HEK293T (cell line): Measurements from ENCODE around the gene PARD6B.
A peak's percentile ranks its signal among the peaks of the same experiment; 100 is the strongest.
"Not testable (repeated sequence)": the region's sequence is repeated elsewhere in the genome, so short reads cannot be mapped to it uniquely, and the experiment has no call there.

Source experiments
- CTCF ChIA-PET: fragments of 350-600 bp; formaldehyde crosslinking; extraction: SDS; loops from one replicate; lab custom pipeline; 2021; ENCODE audit warnings: antibody characterized with exemption, inconsistent platforms; lab: Yijun Ruan, JAX
- POLR2A ChIA-PET: fragments of 350-600 bp; formaldehyde crosslinking; extraction: SDS; loops from one replicate; lab custom pipeline; 2020; ENCODE audit warnings: antibody characterized with exemption, inconsistent platforms; lab: Yijun Ruan, JAX
- DNase-seq: peaks from one replicate; pipeline ENCODE4 v3.0.0; 2012; ENCODE audit warnings: mixed read lengths; ENCODE audit errors: extremely low spot score
- ARNT ChIP-seq: fragments of 450-650 bp; IDR thresholded peaks from 2 replicates; pipeline ENCODE4 v1.6.1; 2017; ENCODE audit warnings: mild to moderate bottlenecking
- BHLHE40 ChIP-seq: fragments of 450-650 bp; IDR thresholded peaks from 2 replicates; pipeline ENCODE4 v1.6.1; 2016; ENCODE audit warnings: mild to moderate bottlenecking, moderate library complexity, borderline replicate concordance
- CTBP1 ChIP-seq: fragments of 450-650 bp; IDR thresholded peaks from 2 replicates; pipeline ENCODE4 v1.6.1; 2016; ENCODE audit warnings: borderline replicate concordance
- ELF4 ChIP-seq: fragments of 450-650 bp; IDR thresholded peaks from 2 replicates; pipeline ENCODE4 v1.6.1; 2017; ENCODE audit warnings: antibody characterized with exemption
- FOXA1 ChIP-seq: fragments of 450-650 bp; IDR thresholded peaks from 2 replicates; pipeline ENCODE4 v1.6.1; 2016; ENCODE audit warnings: mild to moderate bottlenecking
- FOXM1 ChIP-seq: fragments of 450-650 bp; IDR thresholded peaks from 2 replicates; pipeline ENCODE4 v1.6.1; 2017; ENCODE audit warnings: mild to moderate bottlenecking, borderline replicate concordance
- HDGF ChIP-seq: fragments of 450-650 bp; IDR thresholded peaks from 2 replicates; pipeline ENCODE4 v1.6.1; 2017; ENCODE audit warnings: antibody characterized with exemption, borderline replicate concordance
- L3MBTL2 ChIP-seq: fragments of 450-650 bp; conservative IDR thresholded peaks from 2 replicates; pipeline ENCODE4 v1.6.1; 2016; ENCODE audit warnings: mild to moderate bottlenecking
- NFRKB ChIP-seq: fragments of 450-650 bp; IDR thresholded peaks from 2 replicates; pipeline ENCODE4 v1.6.1; 2016; ENCODE audit warnings: mild to moderate bottlenecking, moderate library complexity
- PKNOX1 ChIP-seq: fragments of 450-650 bp; IDR thresholded peaks from 2 replicates; pipeline ENCODE4 v1.6.1; 2016
- SP1 ChIP-seq: fragments of 450-650 bp; IDR thresholded peaks from 2 replicates; pipeline ENCODE4 v1.6.1; 2017
- SUZ12 ChIP-seq: fragments of 450-650 bp; IDR thresholded peaks from 2 replicates; pipeline ENCODE4 v1.6.1; 2016; ENCODE audit warnings: mild to moderate bottlenecking
- TARDBP ChIP-seq: fragments of 450-650 bp; IDR thresholded peaks from 2 replicates; pipeline ENCODE4 v1.6.1; 2016
- ZNF384 ChIP-seq: fragments of 450-650 bp; IDR thresholded peaks from 2 replicates; pipeline ENCODE4 v1.6.1; 2016

The PARD6B gene

GRCh38 chr20:50759678-50760077 lies 28.3 kb downstream of the PARD6B start:
- CTCF ChIA-PET = no interaction called here
- TF ChIP-seq SUZ12 = no peak
- TF ChIP-seq TARDBP = no peak
- no peak for TF ChIP-seq FOXA1
- TF ChIP-seq L3MBTL2 = no peak
- no peak for TF ChIP-seq BHLHE40
- POLR2A ChIA-PET = no interaction called here
- DNase-seq = no peak

DNA sequence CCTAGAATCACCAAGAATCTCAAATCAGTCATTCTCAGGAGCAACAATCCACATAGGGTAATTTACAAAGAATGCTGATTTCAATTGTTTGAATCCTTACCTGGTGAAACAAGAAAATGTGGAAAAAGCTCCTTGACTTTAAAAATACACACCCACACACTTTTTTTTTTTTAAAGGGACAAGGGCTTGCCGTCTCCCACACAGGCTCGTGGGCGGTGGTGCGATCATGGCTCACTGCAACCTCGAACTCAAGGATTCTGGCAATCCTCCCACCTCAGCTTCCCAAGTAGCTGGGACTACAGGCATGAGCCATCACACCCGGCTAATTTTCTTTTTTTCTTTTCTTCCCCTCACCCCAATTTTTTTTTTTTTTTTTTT lies 30.7 kb downstream of the PARD6B start:
- ChIA-PET CTCF (no interaction called here), POLR2A (no interaction called here)
- TF ChIP-seq PKNOX1 (no peak), FOXM1 (no peak), ZNF384 (no peak), ELF4 (no peak), NFRKB (no peak), CTBP1 (no peak), L3MBTL2 (no peak), SP1 (no peak)
- DNase-seq = no peak

GRCh38 chr20:50762435-50763220 lies 31.2 kb downstream of the PARD6B start:
- DNase-seq = no peak
- TF ChIP-seq SP1 = no peak
- TF ChIP-seq L3MBTL2 = no peak
- no peak for TF ChIP-seq ARNT
- TF ChIP-seq HDGF = no peak
- TF ChIP-seq SUZ12 = no peak
- no peak for TF ChIP-seq FOXM1
- ChIA-PET POLR2A (no interaction called here), CTCF (no interaction called here)

DNA sequence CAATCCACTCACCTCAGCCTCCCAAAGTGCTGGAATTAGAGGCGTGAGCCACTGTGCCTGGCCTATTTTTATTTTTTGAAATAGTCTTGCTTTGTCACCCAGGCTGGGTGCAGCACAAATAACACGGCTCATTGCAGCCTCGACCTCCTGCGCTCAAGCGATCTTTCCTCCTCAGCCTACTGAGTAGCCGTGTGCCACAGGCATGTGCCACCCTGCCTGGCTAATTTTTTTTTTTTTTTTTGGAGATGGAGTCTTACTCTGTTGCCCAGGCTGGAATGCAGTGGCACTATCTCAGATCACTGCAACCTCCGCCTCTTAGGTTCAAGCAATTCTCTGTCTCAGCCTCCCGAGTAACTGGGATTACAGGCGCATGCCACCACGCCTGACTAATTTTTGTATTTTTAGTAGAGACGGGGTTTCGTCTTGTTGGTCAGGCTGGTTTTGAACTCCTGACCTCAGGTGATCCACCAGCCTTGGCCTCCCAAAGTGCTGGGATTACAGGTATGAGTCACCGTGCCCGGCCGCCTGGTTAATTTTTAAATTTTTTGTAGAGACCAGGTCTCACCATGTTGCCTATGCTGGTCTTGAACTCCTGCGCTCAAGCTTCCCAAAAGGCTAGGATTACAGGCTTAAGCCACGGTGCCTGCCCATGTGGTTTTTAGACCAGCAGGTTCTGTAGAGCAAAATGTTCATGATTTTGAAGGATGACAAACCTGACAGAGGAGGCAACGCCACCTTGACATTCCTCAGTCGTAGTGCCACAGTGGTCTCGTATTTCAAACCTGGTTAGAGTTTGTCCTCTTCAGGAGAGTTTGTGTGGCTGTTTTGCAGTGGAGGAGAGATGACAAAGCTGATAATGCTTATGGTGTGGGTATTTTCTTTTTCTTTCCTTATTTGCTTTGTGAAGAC lies 32.4 kb downstream of the PARD6B start:
- CTCF ChIA-PET = interaction anchor here (0.6 to 0.7 kb wide), 2 partner anchors 18 to 27 kb away, joined by 4 to 5 read pairs; no protein-coding TSS in a partner anchor
- POLR2A ChIA-PET, DNase-seq: not testable (repeated sequence)

GRCh38 chr20:50765251-50765650 lies 33.9 kb downstream of the PARD6B start:
- CTCF ChIA-PET = interaction anchor here (0.7 to 1.0 kb wide), 2 partner anchors 23 to 250 kb away, joined by 3 read pairs; no protein-coding TSS in a partner anchor
- not testable (repeated sequence) for DNase-seq
- POLR2A ChIA-PET = interaction anchor here (1.0 kb wide), 1 partner anchor 25 kb away, joined by 3 read pairs; no protein-coding TSS in a partner anchor

GRCh38 chr20:50765674-50766073 lies 34.3 kb downstream of the PARD6B start:
- ChIA-PET POLR2A (interaction anchor here (1.0 kb wide), 1 partner anchor 25 kb away, joined by 3 read pairs; no protein-coding TSS in a partner anchor), CTCF (interaction anchor here (0.7 to 1.0 kb wide), 3 partner anchors 16 to 250 kb away, joined by 3 read pairs; no protein-coding TSS in a partner anchor)
- TF ChIP-seq SUZ12 (no peak), NFRKB (no peak), ELF4 (no peak), PKNOX1 (peak; percentile 88), TARDBP (no peak)
- no peak for DNase-seq

DNA sequence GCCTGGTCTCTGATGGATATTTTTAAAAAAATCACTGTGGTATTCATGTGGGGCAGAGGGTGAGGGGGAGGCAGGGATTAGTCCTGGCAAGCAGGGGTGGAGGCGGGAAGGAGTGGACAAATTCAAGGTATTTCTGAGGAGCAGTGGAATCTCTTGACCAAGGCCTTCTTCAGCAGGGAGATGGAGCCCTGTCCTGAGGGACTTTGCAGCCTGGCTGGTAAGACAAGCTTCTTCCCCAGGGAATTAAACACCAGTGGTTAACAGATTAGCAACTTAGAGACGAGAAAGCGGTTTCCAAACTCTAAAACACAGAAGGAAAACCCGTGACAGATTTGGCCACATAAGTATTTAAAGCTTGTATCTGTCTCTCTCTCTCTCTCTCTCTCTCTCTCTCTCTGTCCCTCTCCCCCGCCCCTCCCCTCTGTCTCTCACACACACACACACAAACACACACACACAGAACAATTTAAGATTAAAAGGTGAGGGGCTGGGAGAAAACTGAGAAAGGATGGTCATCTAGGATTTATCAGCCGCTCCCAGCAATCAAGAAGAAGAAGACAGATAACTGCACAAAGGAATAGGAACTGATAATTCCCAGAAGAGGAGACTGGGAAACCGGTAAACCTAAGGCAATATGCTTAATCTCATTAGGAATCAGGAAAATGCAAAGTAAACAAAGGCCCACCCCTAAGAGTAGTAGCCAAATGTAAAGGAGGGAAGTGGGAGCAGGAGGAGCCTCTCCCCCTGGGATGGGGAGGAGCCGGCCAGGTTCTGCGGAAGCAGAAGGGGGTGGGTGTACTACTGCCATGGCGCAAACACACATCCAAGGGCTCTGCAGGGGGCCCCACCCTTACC lies 35.8 kb downstream of the PARD6B start:
- DNase-seq, POLR2A ChIA-PET: not testable (repeated sequence)
- CTCF ChIA-PET = interaction anchor here (0.7 to 1.0 kb wide), 3 partner anchors 21 to 552 kb away, joined by 3 to 5 read pairs (median 4); no protein-coding TSS in a partner anchor

DNA sequence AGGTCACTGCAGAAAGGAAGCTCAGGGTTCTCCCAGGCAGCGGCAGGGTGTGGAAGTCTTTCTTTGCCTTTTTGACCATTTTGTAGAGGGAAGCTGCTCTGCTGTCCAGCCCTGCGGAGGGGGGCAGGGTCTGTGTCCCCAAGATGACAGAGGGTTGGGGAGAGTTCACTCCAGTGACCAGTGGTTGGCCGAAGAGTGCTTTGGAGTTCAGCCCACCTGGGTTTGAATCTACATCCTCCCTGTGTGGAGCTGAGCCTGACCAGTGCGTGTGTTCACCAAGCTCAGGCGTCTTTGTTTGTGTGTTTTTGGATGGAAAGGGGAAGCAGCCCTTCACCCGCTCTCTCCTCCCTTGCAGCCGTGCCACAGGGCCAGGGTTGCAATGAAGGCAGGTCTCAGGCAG lies 37.6 kb downstream of the PARD6B start:
- CTCF ChIA-PET = interaction anchor here (0.5 kb wide), 1 partner anchor 20 kb away, joined by 3 read pairs; no protein-coding TSS in a partner anchor
- DNase-seq, POLR2A ChIA-PET: not testable (repeated sequence)

GRCh38 chr20:50769551-50770085 lies 38.2 kb downstream of the PARD6B start:
- DNase-seq, POLR2A ChIA-PET: not testable (repeated sequence)
- CTCF ChIA-PET = interaction anchor here (0.5 kb wide), 1 partner anchor 20 kb away, joined by 3 read pairs; no protein-coding TSS in a partner anchor

GRCh38 chr20:50771419-50772080 lies 40.2 kb downstream of the PARD6B start:
- DNase-seq, POLR2A ChIA-PET, CTCF ChIA-PET: not testable (repeated sequence)
